Activated CD4-positive, alpha-beta memory T cell treated with anti-CD3 and anti-CD28 coated beads for 36 hours (primary cell): ENCODE results near the gene GAB2. TPM values are rescaled to one million over a fixed set of nuclear protein-coding genes. Genes with fewer than 3 reads are reported as not detected.

ENCODE experiments used
- CTCF ChIA-PET: fragments of 350-600 bp; sonication (Branson Sonifier 250); formaldehyde crosslinking; loops from one replicate; lab custom pipeline; 2021; ENCODE audit warnings: antibody characterized with exemption, inconsistent platforms; lab: Charles Lee
- POLR2A ChIA-PET: fragments of 350-600 bp; sonication (Branson Sonifier 250); formaldehyde crosslinking; loops from one replicate; lab custom pipeline; 2021; ENCODE audit warnings: antibody characterized with exemption; lab: Charles Lee
- DNase-seq: peaks from one replicate; pipeline ENCODE4 v3.0.0-alpha.2; 2020
- H3K27ac Mint-ChIP-seq: one replicate; pipeline ENCODE4 v1.8.0; 2021; ENCODE audit warnings: mixed read lengths
- H3K27me3 Mint-ChIP-seq: one replicate; pipeline ENCODE4 v1.8.0; 2021; ENCODE audit warnings: mixed read lengths
- H3K36me3 Mint-ChIP-seq: one replicate; pipeline ENCODE4 v1.8.0; 2021; ENCODE audit warnings: mixed read lengths
- H3K4me1 Mint-ChIP-seq: one replicate; pipeline ENCODE4 v1.8.0; 2021; ENCODE audit warnings: low read depth, mixed read lengths
- H3K4me3 Mint-ChIP-seq: one replicate; pipeline ENCODE4 v1.8.0; 2021; ENCODE audit warnings: mild to moderate bottlenecking, mixed read lengths
- H3K9me3 Mint-ChIP-seq: one replicate; pipeline ENCODE4 v1.8.0; 2021; ENCODE audit warnings: mixed read lengths
- intact Hi-C: fragments of 100-400 bp; cut with micrococcal nuclease; formaldehyde crosslinking; loops from one replicate; pipeline ENCODE4 v1.15.1; 2023
- total RNA-seq, 2 experiments: library from RNA; stranded (reverse); gene quantifications; one replicate each; pipeline ENCODE4 v1.2.3, GENCODE V29; 2021

GAB2 gene
- total RNA-seq, 2 experiments from 2014 or later = 8.9 to 11.1 TPM

DNA sequence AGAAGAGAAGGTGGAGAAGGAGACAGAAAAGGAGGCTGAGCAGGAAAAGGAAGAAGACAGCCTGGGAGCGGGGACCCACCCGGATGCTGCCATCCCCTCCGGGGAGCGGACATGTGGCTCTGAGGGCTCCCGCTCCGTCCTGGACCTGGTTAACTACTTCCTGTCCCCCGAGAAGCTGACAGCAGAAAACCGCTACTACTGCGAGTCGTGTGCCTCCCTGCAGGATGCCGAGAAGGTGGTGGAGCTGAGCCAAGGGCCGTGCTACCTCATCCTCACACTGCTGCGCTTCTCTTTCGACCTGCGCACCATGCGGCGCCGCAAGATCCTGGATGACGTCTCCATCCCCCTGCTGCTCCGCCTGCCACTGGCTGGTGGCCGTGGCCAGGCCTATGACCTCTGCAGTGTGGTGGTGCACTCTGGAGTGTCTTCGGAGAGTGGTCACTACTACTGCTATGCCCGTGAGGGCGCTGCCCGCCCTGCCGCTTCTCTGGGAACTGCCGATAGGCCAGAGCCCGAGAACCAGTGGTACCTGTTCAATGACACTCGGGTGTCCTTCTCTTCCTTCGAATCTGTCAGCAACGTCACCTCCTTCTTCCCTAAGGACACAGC lies 207.5 kb downstream of the GAB2 start:
- intact Hi-C loops = no loop called here
- no peak for DNase-seq
- no peak overlapping the region for H3K27ac Mint-ChIP-seq

GRCh38 chr11:78209478-78209877 lies 208.1 kb downstream of the GAB2 start:
- intact Hi-C loops = no loop called here
- CTCF ChIA-PET = no interaction called here
- Mint-ChIP-seq H3K36me3 (peaks cover 25% of the 10 kb centered on the region), H3K27me3 (no peaks in the 10 kb centered on the region), H3K4me1 (peaks cover 9% of the 10 kb centered on the region), H3K4me3 (no peak overlapping the region), H3K9me3 (no peaks in the 10 kb centered on the region), H3K27ac (no peak overlapping the region)
- POLR2A ChIA-PET = no interaction called here
- no peak for DNase-seq

More for the DNA sequence above, 207.5 kb downstream of the GAB2 start:
- Mint-ChIP-seq H3K4me3 (no peak overlapping the region), H3K9me3 (no peaks in the 10 kb centered on the region), H3K4me1 (peaks cover 6% of the 10 kb centered on the region), H3K36me3 (peaks cover 25% of the 10 kb centered on the region), H3K27me3 (no peaks in the 10 kb centered on the region)
- CTCF ChIA-PET = no interaction called here
- POLR2A ChIA-PET = no interaction called here

- intact Hi-C loops = no loop called here
- CTCF ChIA-PET = no interaction called here
- H3K27me3 Mint-ChIP-seq = no peaks in the 10 kb centered on the region
- POLR2A ChIA-PET = no interaction called here
- H3K27ac Mint-ChIP-seq = no peak overlapping the region
- H3K36me3 Mint-ChIP-seq = peaks cover 25% of the 10 kb centered on the region
- H3K9me3 Mint-ChIP-seq = no peaks in the 10 kb centered on the region
- no peak for DNase-seq
- no peak overlapping the region for H3K4me3 Mint-ChIP-seq
- peaks cover 14% of the 10 kb centered on the region for H3K4me1 Mint-ChIP-seq
Measured at GRCh38 chr11:78208257-78209165, 209.1 kb downstream of the GAB2 start.

DNA sequence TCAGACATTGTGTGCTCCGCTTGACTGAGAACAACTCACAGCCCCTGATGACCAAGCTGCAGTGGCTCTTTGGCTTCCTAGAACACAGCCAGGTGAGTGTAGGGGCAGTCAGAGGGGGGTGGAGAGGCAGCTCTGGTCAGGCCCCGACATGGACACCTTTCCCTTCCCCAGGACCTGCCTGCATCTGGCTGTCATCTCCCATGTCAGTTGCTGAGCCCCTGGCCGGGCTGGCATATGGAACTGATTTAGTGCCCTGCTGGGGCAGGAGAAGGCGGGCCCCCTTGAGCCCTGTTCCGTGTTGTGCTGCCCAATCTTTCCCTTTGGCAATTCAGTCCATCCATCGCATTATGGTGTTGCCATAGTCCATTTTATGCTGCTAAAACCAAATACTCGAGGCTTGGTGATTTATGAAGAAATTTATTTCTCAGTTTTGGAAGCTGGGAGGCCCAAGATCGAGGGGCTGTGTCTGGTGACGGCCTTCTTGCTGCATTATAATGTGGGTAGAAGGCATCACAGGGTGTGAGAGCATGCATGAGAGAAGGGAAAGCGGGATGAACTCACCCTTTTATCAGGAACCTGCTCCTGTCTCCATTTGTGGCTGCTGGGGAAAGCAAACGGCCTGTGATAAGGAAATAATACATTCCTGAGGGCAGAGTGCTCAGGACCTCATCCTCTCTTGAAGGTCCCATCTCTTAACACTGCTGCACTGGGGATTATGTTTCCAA lies 209.9 kb downstream of the GAB2 start:
- Mint-ChIP-seq H3K4me1 (peaks cover 22% of the 10 kb centered on the region), H3K27me3 (no peaks in the 10 kb centered on the region), H3K36me3 (peaks cover 26% of the 10 kb centered on the region), H3K4me3 (no peak overlapping the region), H3K27ac (no peak overlapping the region), H3K9me3 (no peaks in the 10 kb centered on the region)
- POLR2A ChIA-PET = no interaction called here
- DNase-seq = no peak
- CTCF ChIA-PET = no interaction called here
- intact Hi-C loops = no loop called here

DNA sequence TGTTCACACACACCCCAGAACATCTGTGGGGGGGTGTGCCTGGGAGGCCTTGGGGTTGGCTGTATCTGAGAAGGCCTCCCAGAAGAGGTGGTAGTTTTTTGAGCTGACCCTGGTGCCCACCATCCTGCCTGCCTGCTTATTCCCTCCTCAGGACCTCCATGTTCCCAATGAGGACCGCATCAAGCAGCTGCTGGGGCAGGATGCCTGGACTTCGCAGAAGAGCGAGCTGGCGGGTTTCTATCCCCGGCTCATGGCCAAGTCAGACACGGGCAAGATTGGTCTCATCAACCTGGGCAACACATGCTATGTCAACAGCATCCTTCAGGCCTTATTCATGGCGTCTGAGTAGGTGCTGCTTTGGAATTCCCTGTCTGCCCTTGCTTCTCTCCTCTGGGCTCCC lies 211.9 kb downstream of the GAB2 start:
- POLR2A ChIA-PET = no interaction called here
- Mint-ChIP-seq H3K36me3 (peaks cover 23% of the 10 kb centered on the region), H3K27me3 (no peaks in the 10 kb centered on the region), H3K27ac (no peak overlapping the region), H3K4me1 (peaks cover 37% of the 10 kb centered on the region), H3K4me3 (no peak overlapping the region), H3K9me3 (no peaks in the 10 kb centered on the region)
- DNase-seq = no peak
- CTCF ChIA-PET = no interaction called here
- intact Hi-C loops = no loop called here

DNA sequence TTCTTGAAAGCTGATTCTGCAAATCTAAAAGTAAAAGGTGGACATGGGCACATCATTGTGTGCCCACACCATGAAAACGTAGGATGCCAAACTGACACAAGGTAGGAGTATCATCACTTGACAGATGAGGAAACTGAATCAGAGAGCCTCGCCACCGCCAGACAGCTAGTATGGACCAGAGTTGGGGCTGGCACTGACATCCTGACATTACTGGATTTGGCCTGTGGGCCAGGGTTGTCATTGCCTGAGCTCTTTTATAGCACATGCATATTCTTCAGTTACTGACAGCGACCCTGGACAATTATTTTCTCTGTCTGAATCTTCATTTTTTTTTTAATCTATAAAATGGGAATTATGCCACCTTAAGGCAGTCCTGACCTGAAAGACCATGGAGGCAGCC lies 212.4 kb downstream of the GAB2 start:
- ChIA-PET POLR2A (no interaction called here), CTCF (no interaction called here)
- Mint-ChIP-seq H3K4me1 (peaks cover 37% of the 10 kb centered on the region), H3K27me3 (no peaks in the 10 kb centered on the region), H3K9me3 (no peaks in the 10 kb centered on the region), H3K4me3 (no peak overlapping the region), H3K36me3 (peaks cover 20% of the 10 kb centered on the region), H3K27ac (no peak overlapping the region)
- no peak for DNase-seq
- intact Hi-C loops = no loop called here

GRCh38 chr11:78203184-78203583 lies 214.4 kb downstream of the GAB2 start:
- ChIA-PET CTCF (interaction anchor here (1.2 kb wide), 1 partner anchor 361 kb away, joined by 3 read pairs; no protein-coding TSS in a partner anchor), POLR2A (interaction anchor here (0.7 to 2.2 kb wide), 4 partner anchors 10 to 443 kb away, joined by 3 to 13 read pairs (median 4); partner anchors contain the start of genes KCTD21 and USP35)
- Mint-ChIP-seq H3K4me1 (peaks cover 37% of the 10 kb centered on the region), H3K27ac (peak overlapping the region; percentile 90), H3K36me3 (peaks cover 11% of the 10 kb centered on the region), H3K4me3 (peak overlapping the region; percentile 63), H3K9me3 (no peaks in the 10 kb centered on the region), H3K27me3 (no peaks in the 10 kb centered on the region)
- DNase-seq = peak; percentile 54
- intact Hi-C loops = loop anchor here (2.0 to 5.0 kb wide), 3 partner anchors 24 to 89 kb away; partner anchors contain the start of gene ALG8

DNA sequence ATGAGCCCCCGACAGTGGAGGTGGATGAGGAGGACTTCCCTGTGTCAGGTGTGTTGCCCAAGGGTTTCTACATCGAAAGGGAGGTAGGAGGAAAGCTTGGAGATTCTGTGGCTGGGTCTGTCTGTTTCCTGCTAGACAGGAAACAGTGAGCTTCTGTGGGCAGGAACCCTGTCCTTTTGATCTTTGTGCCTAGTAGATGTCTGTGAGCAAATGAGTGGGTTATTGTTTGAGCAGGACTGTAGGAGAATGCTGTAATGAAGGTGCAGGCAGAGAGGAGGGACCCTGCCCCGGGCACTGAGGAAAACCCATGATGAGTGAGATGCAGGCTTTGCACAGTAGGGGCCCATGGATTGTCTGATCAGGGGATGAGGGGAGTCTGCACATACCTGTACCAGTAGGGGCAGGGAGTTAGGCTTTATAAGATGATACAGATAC lies 214.9 kb downstream of the GAB2 start:
- H3K9me3 Mint-ChIP-seq = no peaks in the 10 kb centered on the region
- intact Hi-C loops = loop anchor here (1.0 to 5.0 kb wide), 4 partner anchors 14 to 90 kb away; partner anchors contain the start of genes ALG8, KCTD21 and USP35
- no peaks in the 10 kb centered on the region for H3K27me3 Mint-ChIP-seq
- ChIA-PET POLR2A (interaction anchor here (0.7 to 2.2 kb wide), 4 partner anchors 9 to 443 kb away, joined by 3 to 13 read pairs (median 4); partner anchors contain the start of genes KCTD21 and USP35), CTCF (interaction anchor here (0.8 to 1.2 kb wide), 3 partner anchors 14 to 362 kb away, joined by 3 to 4 read pairs (median 3); partner anchors contain the start of genes ALG8, KCTD21 and USP35)
- peak overlapping the region; percentile 90 for H3K27ac Mint-ChIP-seq
- peaks cover 10% of the 10 kb centered on the region for H3K36me3 Mint-ChIP-seq
- H3K4me3 Mint-ChIP-seq = peak overlapping the region; percentile 63
- peak; percentile 69 for DNase-seq
- H3K4me1 Mint-ChIP-seq = peaks cover 37% of the 10 kb centered on the region

GRCh38 chr11:78201096-78201818 lies 216.4 kb downstream of the GAB2 start:
- DNase-seq = no peak
- ChIA-PET CTCF (no interaction called here), POLR2A (interaction anchor here (2.2 kb wide), 1 partner anchor 13 kb away, joined by 13 read pairs; the partner anchor contains the start of genes KCTD21 and USP35)
- Mint-ChIP-seq H3K36me3 (peaks cover 13% of the 10 kb centered on the region), H3K27ac (peak overlapping the region; percentile 90), H3K27me3 (no peaks in the 10 kb centered on the region), H3K4me1 (peaks cover 37% of the 10 kb centered on the region), H3K4me3 (no peak overlapping the region), H3K9me3 (no peaks in the 10 kb centered on the region)
- intact Hi-C loops = loop anchor here (5.0 kb wide), 2 partner anchors 64 to 91 kb away; partner anchors contain the start of gene ALG8

GRCh38 chr11:78200553-78200952 lies 217.1 kb downstream of the GAB2 start:
- H3K4me3 Mint-ChIP-seq = no peak overlapping the region
- POLR2A ChIA-PET = no interaction called here
- H3K36me3 Mint-ChIP-seq = peaks cover 15% of the 10 kb centered on the region
- CTCF ChIA-PET = no interaction called here
- no peaks in the 10 kb centered on the region for H3K9me3 Mint-ChIP-seq
- DNase-seq = no peak
- intact Hi-C loops = loop anchor here (5.0 kb wide), 2 partner anchors 63 to 92 kb away; partner anchors contain the start of gene ALG8
- H3K27ac Mint-ChIP-seq = no peak overlapping the region
- H3K4me1 Mint-ChIP-seq = peaks cover 37% of the 10 kb centered on the region
- no peaks in the 10 kb centered on the region for H3K27me3 Mint-ChIP-seq

GRCh38 chr11:78200061-78200460 lies 217.6 kb downstream of the GAB2 start:
- CTCF ChIA-PET = no interaction called here

More at GRCh38 chr11:78200061-78200460, 217.6 kb downstream of the GAB2 start:
- intact Hi-C loops = loop anchor here (5.0 kb wide), 2 partner anchors 63 to 92 kb away; partner anchors contain the start of gene ALG8
- H3K4me3 Mint-ChIP-seq = no peak overlapping the region
- no peak for DNase-seq
- H3K9me3 Mint-ChIP-seq = no peaks in the 10 kb centered on the region
- no peak overlapping the region for H3K27ac Mint-ChIP-seq
- POLR2A ChIA-PET = no interaction called here
- peaks cover 15% of the 10 kb centered on the region for H3K36me3 Mint-ChIP-seq
- peaks cover 37% of the 10 kb centered on the region for H3K4me1 Mint-ChIP-seq
- no peaks in the 10 kb centered on the region for H3K27me3 Mint-ChIP-seq
